Pons (tissue), 1 donor: ENCODE data around the gene PSMB11.

ENCODE experiments used
- DNase-seq: peaks from one replicate; pipeline ENCODE4 v3.0.0-alpha.2; 2016; ENCODE audit warnings: low spot score

Gene PSMB11

DNA sequence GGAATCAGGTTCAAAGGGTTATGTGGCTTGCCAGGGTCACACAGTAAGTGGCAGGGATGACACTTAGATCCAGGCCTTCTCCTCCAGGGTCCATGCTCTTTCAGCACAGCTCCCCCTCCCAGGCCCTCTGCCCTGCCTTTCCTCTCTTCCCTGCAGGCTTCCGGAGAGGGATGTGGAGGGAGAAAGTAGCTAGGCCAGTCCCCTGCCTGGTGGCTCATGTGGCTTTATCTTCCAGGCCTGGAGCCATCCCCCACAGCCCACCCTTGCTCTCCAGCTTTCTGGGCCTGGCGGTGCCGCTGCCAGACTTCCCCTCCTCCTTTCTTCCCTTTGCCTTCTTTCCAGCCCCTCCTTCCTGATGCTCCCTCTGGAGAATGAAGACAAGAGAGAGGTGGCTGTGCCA, 1.7 kb downstream of the PSMB11 start:
- no peak for DNase-seq

GRCh38 chr14:23044840-23045239, 2.8 kb downstream of the PSMB11 start:
- DNase-seq, result no peak

DNA sequence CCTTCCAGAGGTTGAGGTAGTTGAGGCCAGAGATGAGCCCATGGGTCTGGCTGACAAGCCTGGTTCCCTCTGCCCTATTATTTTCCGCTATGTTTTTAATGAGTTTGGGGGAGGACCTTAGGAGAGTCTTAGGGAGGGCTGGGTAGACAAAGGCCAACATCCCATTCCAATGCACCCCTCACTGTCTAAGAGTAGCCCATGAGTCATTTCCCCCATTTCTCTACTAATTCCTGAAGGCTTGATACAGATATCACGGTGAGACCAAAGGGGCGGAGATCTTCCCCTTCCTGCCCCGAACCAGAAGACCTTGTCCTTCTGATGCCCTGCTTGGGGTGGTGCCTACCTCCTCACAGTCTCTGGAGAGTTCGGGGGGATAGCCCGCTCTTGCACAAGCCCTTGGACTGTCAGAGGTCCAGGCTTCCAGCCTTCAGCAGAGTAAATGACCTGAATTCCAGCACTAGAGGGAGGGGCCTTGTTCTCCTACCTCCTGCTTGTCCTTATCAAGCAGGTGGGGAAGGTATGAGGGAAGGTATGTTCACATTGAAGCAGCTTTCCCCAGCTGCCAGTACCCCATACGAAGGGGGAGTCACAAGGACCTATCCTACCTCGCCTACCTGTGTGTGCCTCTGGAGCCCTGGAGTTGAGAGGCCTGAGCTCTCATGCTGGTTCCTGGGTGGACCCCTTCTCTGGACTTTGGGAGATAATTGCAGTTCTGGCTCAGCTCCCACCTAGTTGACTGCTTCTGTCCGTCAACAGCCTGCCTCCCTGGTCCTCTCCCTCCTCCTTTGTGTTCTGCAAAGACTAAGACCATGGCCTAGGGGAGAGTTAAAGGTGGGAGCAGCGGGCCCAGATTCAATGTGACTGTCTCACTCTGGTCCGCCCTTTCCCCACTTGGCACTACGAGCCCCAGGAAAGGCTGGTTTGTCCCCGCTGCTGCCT, 3.7 kb downstream of the PSMB11 start:
- DNase-seq, result no peak

- no peak for DNase-seq
Observed at GRCh38 chr14:23047034-23047634, 5.1 kb downstream of the PSMB11 start.

DNA sequence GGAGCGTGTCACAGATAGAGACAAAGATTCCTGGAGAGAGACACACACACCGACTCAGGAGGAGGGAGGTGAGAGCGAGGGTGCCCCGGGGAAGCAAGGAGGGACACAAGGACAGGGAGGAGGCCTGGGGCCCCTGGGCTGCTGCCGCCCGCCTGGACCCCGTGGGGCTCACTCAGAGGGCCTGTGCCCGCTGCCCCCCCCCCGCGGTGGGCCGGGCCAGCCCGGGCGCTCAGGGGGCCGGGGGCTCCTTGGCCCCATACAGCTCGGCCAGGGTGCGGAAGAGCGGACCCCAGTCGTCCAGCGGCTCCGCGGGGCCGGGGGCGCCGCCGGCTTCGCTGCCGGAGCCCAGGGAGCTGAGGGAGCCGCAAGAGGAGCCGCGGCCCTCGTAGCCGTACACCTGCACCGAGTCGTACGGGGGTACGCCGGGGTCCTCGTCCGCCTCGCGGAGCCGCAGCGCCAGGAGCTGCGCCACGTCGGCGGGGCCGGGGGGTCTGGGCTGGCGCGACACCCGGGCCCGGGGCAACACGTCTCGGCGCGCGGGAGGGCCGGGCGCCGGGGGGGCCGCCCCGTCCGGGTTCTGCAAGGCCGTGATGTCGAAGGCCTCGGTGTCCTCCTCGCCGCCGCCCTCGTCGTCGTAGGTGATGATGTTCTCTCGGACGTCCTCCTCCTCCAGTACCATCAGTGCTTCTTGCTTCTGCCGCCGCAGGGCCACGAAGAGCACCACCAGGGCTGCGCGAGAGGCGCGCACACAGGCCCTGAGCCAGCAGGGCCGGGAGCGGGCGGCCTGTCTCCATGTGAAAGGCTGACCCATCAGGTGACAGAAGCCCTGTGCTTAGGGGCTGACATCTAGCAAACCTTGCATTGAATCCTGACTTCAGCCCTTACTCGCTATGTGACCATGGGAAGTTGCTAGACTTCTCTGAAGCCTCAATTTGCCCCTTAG, 6.0 kb downstream of the PSMB11 start:
- no peak for DNase-seq

DNA sequence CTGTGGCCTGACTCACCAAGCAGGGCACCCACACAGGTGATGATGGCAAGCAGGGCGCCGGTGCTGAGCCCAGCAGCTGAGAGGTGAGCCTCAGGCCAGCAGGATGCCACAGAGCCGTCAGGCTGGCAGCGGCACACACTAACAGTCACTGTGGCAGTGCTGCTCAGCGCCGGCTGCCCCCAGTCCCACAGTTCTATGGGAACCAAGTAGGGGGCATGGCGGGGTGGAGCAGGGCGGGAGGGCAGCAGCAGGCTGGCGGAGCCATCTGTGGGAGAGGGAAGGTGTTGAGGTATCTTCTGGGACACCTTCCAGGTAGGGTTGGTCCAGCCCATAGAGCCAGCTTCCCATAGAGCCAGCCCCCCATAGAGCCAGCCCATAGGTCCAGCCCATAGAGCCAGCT, 7.0 kb downstream of the PSMB11 start:
- no peak for DNase-seq

- DNase-seq, result no peak
Observed at GRCh38 chr14:23051141-23052057, 9.4 kb downstream of the PSMB11 start.

DNA sequence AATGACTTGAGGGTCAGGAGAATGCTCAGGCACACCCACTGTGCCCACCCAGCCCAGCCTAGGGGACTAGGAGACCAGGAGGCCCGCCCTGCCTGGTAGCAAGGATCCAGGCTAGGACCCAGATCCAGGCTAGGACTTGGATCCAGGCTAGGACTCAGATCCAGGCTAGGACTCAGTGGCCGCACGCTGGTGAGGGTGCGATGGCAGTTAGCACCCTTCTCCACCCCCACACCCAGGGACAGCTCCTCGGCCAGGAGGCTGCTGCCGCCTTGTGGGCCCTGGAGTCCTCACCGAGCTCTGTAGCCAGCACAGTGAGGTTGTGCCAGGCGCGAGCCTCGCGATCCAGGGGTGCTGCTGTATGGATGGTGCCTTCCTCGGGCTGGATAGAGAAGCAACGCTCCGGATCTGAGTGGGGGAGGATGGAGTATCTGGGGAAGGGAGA, 10.2 kb downstream of the PSMB11 start:
- no peak for DNase-seq

- no peak for DNase-seq
Observed at GRCh38 chr14:23052671-23053070, 10.7 kb downstream of the PSMB11 start.

GRCh38 chr14:23053426-23053825, 11.4 kb downstream of the PSMB11 start:
- no peak for DNase-seq

- no peak for DNase-seq
Observed at GRCh38 chr14:23054000-23054811, 12.2 kb downstream of the PSMB11 start.

DNA sequence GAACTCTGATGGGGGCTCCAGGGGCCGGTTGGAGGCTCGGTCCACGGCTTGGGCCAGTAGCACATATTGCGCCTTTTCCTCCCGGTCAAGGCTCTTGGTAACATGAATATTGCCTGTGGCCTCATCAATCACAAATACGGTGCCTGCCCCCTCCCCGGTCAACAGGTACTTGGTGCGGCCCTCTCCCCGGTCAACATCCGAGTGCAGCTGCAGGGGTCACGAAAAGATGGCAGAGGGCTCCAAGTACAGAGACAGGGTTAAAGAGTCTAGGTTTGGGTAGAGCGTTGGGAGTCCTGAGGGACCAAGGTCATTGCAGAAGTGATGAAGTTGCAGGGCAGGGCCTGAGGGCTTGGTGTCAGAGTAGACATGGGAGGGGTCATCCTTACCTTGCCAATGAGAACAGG, 13.1 kb downstream of the PSMB11 start:
- DNase-seq, result no peak

- DNase-seq, result no peak
Observed at GRCh38 chr14:23055621-23056144, 13.7 kb downstream of the PSMB11 start.

GRCh38 chr14:23056145-23056955, 14.3 kb downstream of the PSMB11 start:
- DNase-seq, result peak; percentile 53

DNA sequence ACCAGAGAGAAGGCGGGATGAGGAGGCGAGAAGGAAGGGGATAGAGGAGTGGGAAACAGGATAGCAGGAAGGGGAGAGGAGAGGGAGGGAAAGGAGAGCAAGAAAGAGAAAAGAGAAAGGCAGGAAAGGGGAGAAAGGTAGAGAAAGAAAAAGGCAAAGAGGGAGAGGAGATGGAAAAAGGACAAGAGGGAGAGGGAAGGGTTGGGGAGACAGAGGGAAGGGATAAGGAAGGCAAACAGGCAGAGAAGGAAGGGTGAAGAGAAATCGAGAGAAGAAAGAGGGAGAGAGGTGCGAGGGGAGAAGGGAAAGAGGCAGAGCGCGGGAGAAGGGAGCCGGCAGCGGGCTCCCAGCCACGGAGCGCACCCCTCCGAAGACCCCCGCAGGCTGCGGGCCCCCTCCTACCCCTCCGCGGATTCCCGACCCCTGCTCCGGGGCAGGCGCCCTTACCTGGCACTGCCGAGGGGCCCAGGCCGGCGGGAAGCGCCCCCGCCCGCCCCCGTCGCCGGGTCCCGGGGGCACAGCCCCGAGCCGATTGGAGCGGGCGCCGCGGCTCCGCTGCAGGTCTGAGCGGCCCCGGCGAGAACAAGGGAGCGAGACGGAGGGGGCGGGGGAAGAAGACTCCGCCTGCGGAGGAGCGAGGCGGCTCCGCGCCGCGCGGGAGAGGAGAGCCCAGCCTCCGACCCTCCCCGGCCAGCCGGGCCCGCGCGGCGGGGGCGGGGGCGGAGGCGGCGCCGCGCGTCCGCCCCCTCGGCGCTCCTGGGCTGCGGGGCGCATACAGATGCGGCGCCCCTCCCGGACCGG, 15.1 kb downstream of the PSMB11 start, which contains the start of gene CDH24:
Gene CDH24 (minus strand): TSS at position 565 of the 801 bp plus-strand sequence. CDS start 1,787 bp downstream, outside the sequence.
- DNase-seq, result no peak

- DNase-seq, result peak; percentile 75
Observed at GRCh38 chr14:23057757-23058653, 16.0 kb downstream of the PSMB11 start.
